Posterior vena cava (tissue), 2 donors: ENCODE measurements around the gene SYPL2. TPM values are rescaled to one million over a fixed set of nuclear protein-coding genes. Genes with fewer than 3 reads are reported as not detected.

Experiments
- DNase-seq: peaks from one replicate; pipeline ENCODE4 v3.0.0-alpha.2; 2020; ENCODE audit warnings: low spot score
- intact Hi-C, 2 donors: fragments of 100-400 bp; cut with DNase I; formaldehyde crosslinking; loops; one replicate each; pipeline versions ENCODE4 v1.14.1 to v1.14.2; 2022 to 2023
- total RNA-seq, 2 donors: library from RNA; stranded (reverse); fragmentation: NEBNext Ultra II Directional; extraction: Animal tissue kit (Norgen Biotek cat#: 25700); gene quantifications; one replicate each; pipeline ENCODE4 v1.2.1, GENCODE V29; 2021
- donor health status: DM: yes; HTN: yes; CAD: no.
- donor health status: DM: yes; HTN: yes; CAD: no.

SYPL2 gene
- total RNA-seq, 2 donors from 2014 or later: 2.1 to 9.0 TPM

GRCh38 chr1:109487261-109487660 lies 20.9 kb downstream of the SYPL2 start:
- DNase-seq: no peak
- intact Hi-C loops: no loop called here

- DNase-seq: no peak
- intact Hi-C loops: no loop called here
These were observed 21.9 kb downstream of the SYPL2 start for GRCh38 chr1:109488201-109488600.

- no peak for DNase-seq
- intact Hi-C loops: no loop called here
These were observed 22.4 kb downstream of the SYPL2 start for GRCh38 chr1:109488696-109489095.

- intact Hi-C loops: loop anchor here in 1 of 2 donors (2.0 kb wide), 1 partner anchor 43 kb away; no protein-coding TSS in a partner anchor
- DNase-seq: no peak
These were observed 23.9 kb downstream of the SYPL2 start for GRCh38 chr1:109490029-109490933.

GRCh38 chr1:109490934-109491302 lies 24.6 kb downstream of the SYPL2 start:
- intact Hi-C loops: loop anchor here in 1 of 2 donors (2.0 kb wide), 1 partner anchor 42 kb away; no protein-coding TSS in a partner anchor
- DNase-seq: no peak

DNA sequence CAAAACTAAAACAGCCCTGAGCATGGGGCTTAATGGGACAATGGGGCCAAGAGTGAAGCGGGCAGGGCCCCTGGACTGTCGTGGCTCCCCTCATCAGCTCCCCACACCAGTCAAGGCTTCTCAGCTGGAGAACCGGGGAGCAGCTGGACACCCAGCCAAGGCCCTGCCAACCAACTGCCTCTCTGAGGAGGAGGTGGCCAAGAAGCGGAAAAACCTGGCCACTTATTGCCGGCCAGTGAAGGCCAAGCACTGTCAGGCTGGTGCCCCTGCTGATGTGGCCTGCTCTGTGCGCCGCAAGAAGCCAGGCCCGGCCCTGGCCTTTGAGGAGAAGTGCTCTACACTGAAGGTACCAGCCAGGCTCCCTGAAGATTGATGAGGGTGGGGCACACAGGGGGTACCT lies 25.0 kb downstream of the SYPL2 start:
- intact Hi-C loops: loop anchor here in 1 of 2 donors (2.0 kb wide), 1 partner anchor 41 kb away; no protein-coding TSS in a partner anchor
- DNase-seq: no peak

GRCh38 chr1:109492779-109493178 lies 26.4 kb downstream of the SYPL2 start:
- no peak for DNase-seq
- intact Hi-C loops: no loop called here

- intact Hi-C loops: no loop called here
- no peak for DNase-seq
These were observed 26.9 kb downstream of the SYPL2 start for GRCh38 chr1:109493227-109493626.

GRCh38 chr1:109493805-109494539 lies 27.6 kb downstream of the SYPL2 start, which contains the start of gene CYB561D1:
Gene CYB561D1, plus strand, starts transcription at chr1:109494094. Its CDS starts 46 bp downstream, at chr1:109494140.
- peak; percentile 96 for DNase-seq
- intact Hi-C loops: no loop called here

DNA sequence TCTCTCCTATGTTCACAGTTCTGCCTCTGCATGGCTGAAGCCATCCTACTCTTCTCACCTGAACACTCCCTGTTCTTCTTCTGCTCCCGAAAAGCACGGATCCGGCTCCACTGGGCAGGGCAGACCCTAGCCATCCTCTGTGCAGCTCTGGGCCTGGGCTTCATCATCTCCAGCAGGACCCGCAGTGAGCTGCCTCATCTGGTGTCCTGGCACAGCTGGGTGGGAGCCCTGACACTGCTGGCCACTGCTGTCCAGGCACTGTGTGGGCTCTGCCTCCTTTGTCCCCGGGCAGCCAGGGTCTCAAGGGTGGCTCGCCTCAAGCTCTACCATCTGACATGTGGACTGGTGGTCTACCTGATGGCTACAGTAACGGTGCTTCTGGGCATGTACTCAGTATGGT lies 29.4 kb downstream of the SYPL2 start:
- DNase-seq: no peak
- intact Hi-C loops: loop anchor here in 1 of 2 donors (2.0 kb wide), 1 partner anchor 35 kb away; no protein-coding TSS in a partner anchor

DNA sequence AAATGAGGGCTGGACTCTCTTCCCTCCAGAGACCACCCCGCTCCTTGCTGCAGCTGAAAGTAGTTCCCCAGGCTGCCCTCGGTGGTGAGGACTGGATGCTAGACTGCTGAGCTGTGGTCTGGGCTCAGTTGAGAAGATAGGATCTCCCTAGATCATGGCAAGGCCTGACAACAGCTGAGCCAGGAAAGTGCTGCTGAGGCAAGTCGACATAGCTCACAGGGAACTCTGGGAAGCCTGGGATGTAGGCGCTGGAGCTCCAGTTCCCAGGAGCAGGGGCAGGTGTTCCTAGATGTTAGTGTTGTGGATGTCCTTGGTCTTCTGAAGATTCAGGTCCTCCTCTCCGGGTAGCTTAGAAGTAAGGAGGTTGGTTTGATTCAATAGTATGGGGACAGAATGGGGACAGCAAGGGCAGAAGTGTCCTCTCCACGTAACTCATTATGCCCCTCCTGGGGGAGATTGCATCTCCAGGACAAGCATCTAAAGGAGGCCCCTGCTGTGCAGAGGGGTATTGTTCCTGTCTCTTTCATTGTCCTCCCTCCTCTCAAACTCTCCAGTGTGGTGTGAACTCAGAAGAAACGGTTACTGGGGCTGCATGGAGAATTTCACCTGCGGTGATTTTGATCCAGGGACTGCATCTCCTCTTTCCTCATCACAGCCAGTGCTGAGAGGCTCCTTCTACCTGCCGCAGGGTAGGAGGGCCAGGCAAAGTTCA lies 31.3 kb downstream of the SYPL2 start:
- intact Hi-C loops: loop anchor here in 1 of 2 donors (2.0 kb wide), 1 partner anchor 33 kb away; no protein-coding TSS in a partner anchor

GRCh38 chr1:109498161-109498801 lies 31.9 kb downstream of the SYPL2 start:
- intact Hi-C loops: no loop called here

More for the DNA sequence above, 31.3 kb downstream of the SYPL2 start:
- no peak for DNase-seq

DNA sequence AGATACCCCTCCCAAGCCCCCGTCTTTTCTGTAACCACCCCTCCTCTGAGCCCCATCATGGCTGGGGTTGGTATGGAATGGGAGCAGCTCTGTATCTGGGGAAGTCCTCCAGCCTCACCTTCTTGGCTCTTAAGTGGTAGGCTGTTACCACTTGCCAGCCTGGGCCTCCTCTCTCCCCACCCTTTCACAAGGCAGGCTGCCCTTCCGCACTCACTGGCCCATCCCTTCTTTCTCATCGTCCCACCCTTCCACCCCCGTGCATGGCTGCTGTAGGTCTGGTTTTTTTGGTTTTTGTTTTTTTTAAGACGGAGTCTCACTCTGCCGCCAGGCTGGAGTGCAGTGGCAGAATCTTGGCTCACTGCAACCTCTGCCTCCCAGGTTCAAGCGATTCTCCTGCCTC lies 32.7 kb downstream of the SYPL2 start:
- DNase-seq: no peak
- intact Hi-C loops: loop anchor here in 1 of 2 donors (1.0 kb wide), 1 partner anchor 36 kb away; no protein-coding TSS in a partner anchor

More at GRCh38 chr1:109498161-109498801, 31.9 kb downstream of the SYPL2 start:
- DNase-seq: no peak

- no peak for DNase-seq
- intact Hi-C loops: loop anchor here in 1 of 2 donors (1.0 kb wide), 1 partner anchor 35 kb away; no protein-coding TSS in a partner anchor
These were observed 33.6 kb downstream of the SYPL2 start for GRCh38 chr1:109499661-109500536.

DNA sequence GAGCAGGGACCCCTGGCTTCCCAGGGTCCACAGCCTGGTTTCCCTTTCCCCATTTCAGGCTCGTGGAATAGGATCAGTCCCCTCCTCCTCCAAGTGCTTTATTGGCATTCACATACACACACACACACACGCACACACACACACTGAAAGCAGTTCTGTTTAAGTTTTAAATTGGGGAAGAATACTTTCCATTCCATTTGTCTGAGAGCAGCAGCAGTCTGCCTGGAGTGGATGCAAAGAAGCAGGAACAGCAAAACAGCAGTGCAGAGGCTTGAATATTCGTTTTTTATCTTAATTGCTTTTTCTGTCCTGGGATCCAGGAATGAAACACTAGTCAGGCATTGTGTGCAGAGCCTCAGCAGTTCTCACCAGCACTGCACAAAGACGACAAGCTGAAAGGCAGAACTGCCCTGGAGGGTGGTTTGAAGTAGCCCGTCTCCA lies 34.6 kb downstream of the SYPL2 start:
- intact Hi-C loops: no loop called here
- no peak for DNase-seq

DNA sequence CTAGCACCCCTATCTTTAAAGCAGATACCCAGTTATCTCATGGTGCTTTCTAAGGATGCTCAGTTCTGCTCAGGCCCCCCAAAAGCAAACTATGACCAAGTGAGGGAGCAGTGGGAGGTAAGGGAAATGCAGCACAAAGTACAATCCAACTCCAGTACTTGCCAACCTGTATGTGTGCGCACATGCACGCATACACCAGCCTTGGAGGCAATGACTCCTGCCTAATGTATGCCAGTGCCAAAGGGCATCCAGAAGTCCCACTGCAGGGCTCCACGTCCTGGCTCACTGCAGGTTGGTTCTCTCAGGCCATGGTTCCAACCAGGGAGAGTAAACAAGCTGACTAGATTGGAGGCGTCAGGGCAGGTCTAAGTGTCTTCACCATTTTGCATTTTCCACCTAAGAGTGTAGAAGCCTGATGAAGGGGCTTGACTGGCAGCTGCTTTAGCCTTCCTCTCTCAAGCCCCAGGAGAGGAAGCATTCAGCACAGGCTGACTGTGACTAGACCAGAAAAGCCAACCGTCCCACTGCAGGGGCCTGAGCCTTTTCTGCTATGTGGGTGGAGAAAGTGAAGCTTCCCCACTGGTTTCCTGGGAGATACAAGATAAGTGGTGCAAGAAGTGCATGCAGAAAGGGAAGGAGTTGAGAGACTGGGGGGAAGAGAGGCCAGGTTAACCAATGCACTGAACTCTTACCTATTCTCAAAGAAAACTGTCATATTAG lies 35.5 kb downstream of the SYPL2 start:
- DNase-seq: no peak
- intact Hi-C loops: no loop called here

- no peak for DNase-seq
- intact Hi-C loops: no loop called here
These were observed 36.1 kb downstream of the SYPL2 start for GRCh38 chr1:109502364-109502851.
